Right renal pelvis (tissue), 4 donors: ENCODE results near the gene DALRD3. TPM values are rescaled to one million over a fixed set of nuclear protein-coding genes. Genes with fewer than 3 reads are reported as not detected.

ENCODE experiments used
- DNase-seq, 4 donors: peaks; one replicate each; pipeline ENCODE4 v3.0.0-alpha.2; 2013; ENCODE audit warnings: low read depth in 4 of 4, low spot score in 3 of 4, missing footprints in 1 of 4
- polyA plus RNA-seq, 4 donors: library from polyadenylated mRNA; unstranded; fragments of 120-200 nt; gene quantifications; one replicate each; pipeline ENCODE4 v1.2.1, GENCODE V29; 2013; ENCODE audit not compliant: insufficient read length in 4 of 4

The DALRD3 gene
- polyA plus RNA-seq, 4 donors: 68.5 to 79.5 (median 71.9) TPM

GRCh38 chr3:48983096-48983495 is 35.3 kb downstream of the DALRD3 start:
- DNase-seq: no peak

DNA sequence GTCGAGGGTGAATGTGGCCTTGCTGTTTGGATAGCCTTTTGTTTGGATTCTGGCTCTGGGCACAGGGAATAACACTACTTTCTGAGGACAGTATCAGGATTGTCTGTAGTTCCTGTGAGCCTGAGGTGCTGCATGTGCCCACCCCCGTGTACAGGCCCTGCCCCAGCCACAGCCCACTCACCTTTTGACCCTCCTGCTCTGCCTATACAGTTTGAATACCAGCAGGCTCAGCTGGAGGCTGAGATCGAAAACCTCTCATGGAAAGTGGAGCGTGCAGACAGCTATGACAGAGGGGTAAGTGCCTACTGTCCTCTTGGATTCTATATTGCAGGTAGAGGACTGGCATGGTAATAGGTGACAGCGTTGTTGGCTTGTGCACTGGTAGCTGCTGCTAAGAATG is 35.7 kb downstream of the DALRD3 start:
- DNase-seq: no peak

GRCh38 chr3:48982016-48982415 is 36.4 kb downstream of the DALRD3 start:
- DNase-seq: no peak

- no peak for DNase-seq
Measured at GRCh38 chr3:48980295-48980694, 38.1 kb downstream of the DALRD3 start.

DNA sequence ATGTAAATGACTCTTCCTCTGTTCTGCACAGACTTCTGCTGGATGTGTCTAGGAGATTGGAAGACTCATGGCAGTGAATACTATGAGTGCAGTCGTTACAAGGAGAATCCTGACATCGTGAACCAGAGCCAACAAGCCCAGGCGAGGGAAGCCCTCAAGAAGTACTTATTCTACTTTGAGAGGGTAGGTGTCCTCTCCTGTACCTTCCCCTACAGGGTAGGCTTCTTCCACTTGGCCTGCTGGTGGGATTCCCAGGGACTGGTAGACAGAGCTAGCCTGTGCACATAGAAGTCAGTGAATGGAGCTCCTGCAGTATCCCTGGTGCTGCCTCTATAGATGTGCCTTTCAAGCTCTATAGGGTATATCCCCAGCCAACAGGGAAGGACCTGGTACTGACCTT is 38.9 kb downstream of the DALRD3 start:
- DNase-seq: no peak

DNA sequence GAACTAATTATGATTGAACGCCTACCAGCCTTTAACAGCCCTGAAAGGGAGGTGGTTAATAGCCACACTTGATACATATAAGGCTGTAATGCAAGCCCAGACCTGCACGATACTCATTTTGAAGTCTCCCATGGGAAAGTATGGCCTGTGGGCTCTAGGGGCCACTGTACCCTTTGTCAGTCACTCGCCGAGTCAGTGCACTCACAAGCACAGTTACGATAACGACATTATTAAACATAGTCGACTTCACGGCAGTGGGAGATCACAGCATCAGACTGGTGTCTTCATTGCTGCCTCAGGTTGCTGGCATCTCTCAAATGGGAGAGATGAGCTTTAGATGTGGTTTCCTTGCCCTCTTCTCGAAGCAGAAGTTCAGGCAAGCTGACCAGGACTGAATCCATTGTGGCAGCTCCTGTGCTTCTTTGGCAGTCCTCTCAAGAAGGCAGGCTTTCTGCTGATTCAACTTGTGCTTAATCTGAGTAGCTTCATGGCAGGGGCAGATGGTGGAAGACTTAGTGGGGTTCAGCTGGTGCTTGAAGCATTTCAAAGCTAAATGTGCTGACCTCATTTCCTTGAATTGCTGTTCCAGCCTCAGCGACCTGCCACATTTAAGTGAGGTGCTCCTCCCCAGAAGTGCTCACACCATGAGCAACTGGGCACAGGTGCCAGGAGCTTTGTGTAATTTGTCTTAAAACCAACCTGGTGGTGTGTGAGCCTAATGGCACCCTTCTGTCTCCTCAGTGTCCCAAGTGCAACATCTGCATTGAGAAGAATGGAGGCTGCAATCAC is 44.1 kb downstream of the DALRD3 start:
- no peak for DNase-seq

DNA sequence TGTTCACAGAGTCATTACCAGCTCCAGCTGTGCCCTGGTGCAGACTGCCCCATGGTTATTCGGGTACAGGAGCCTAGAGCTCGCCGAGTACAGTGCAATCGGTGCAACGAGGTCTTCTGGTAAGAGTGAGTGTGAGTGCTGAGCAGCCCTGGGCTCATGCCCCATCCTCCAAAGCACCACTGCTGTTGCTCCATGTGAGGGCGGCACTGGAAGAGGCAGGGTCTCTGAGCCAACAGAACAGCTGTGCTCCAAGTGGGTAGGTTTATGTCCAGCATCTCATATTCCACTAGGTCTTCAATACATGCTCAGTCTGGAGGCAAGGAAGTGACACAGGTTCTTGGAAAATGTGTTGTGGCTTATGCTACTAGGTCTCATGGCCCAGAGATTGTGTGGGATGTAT is 47.8 kb downstream of the DALRD3 start:
- DNase-seq: no peak

GRCh38 chr3:48966876-48967361 is 51.5 kb downstream of the DALRD3 start:
- no peak for DNase-seq

GRCh38 chr3:48966367-48966766 is 52.0 kb downstream of the DALRD3 start:
- DNase-seq: no peak

Other genes starting within 250 kb of the DALRD3 start
- gene PRKAR2A, start 170.7 kb downstream of the DALRD3 start, polyA plus RNA-seq: 10 to 100 TPM; 38.5 to 46.2 (median 43.8) TPM
- gene SLC25A20, start 119.7 kb downstream of the DALRD3 start, polyA plus RNA-seq: 10 to 100 TPM; 17.9 to 20.6 (median 19.1) TPM
- gene ARIH2, start 99.7 kb downstream of the DALRD3 start, polyA plus RNA-seq: 10 to 100 TPM; 61.8 to 78.2 (median 68.3) TPM
- 10 to 100 TPM; 38.2 to 56.2 (median 41.4) TPM for gene P4HTM, start 28.3 kb downstream of the DALRD3 start, polyA plus RNA-seq
- gene WDR6, start 11.2 kb downstream of the DALRD3 start, polyA plus RNA-seq: 100 to 1,000 TPM; 180 to 201 (median 191) TPM
- 10 to 100 TPM; 65.7 to 82.2 (median 71.2) TPM for gene NDUFAF3, start 3.5 kb upstream of the DALRD3 start, polyA plus RNA-seq
- 100 to 1,000 TPM; 206 to 230 (median 208) TPM for gene IMPDH2, start 10.8 kb upstream of the DALRD3 start, polyA plus RNA-seq
- 10 to 100 TPM; 76.8 to 90.3 (median 89.5) TPM for gene QRICH1, start 75.5 kb upstream of the DALRD3 start, polyA plus RNA-seq
- 100 to 1,000 TPM; 275 to 317 (median 282) TPM for gene QARS1, start 86.2 kb upstream of the DALRD3 start, polyA plus RNA-seq
- gene USP19, start 102.2 kb upstream of the DALRD3 start, polyA plus RNA-seq: 10 to 100 TPM; 50.2 to 63.5 (median 57.6) TPM
- 100 to 1,000 TPM; 359 to 408 (median 390) TPM for gene LAMB2, start 114.5 kb upstream of the DALRD3 start, polyA plus RNA-seq
- 10 to 100 TPM; 23.3 to 28.8 (median 27.0) TPM for gene CCDC71, start 147.8 kb upstream of the DALRD3 start, polyA plus RNA-seq
- gene KLHDC8B, start 153.0 kb upstream of the DALRD3 start, polyA plus RNA-seq: 10 to 100 TPM; 41.8 to 46.1 (median 43.8) TPM